Right lobe of liver (tissue), 6 donors: ENCODE results near the gene SSBP3. TPM values are rescaled to one million over a fixed set of nuclear protein-coding genes. Genes with fewer than 3 reads are reported as not detected.

ENCODE experiments used
- ATAC-seq, 4 donors: fragments of 200-7000 bp; cut with Tn5 transposase; one replicate each; pipeline ENCODE4 v1.9.1; 2020; ENCODE audit warnings: mild to moderate bottlenecking in 4 of 4, moderate library complexity in 4 of 4
- DNase-seq, 3 donors: peaks; one replicate each; pipeline ENCODE4 v3.0.0-alpha.2; 2020
- H3K27ac ChIP-seq, 3 donors: fragments of 200-600 bp; one replicate each; pipeline ENCODE4 v1.8.0; 2022
- H3K27me3 ChIP-seq, 2 donors: fragments of 200-600 bp; one replicate each; pipeline ENCODE4 v1.8.0; 2022
- H3K36me3 ChIP-seq, 4 donors: fragments of 200-600 bp; sonication (generic) in 1 of 4; one replicate each; pipeline versions ENCODE4 v1.5.1 to v1.8.0; 2017 to 2022; ENCODE audit warnings: control low read depth in 1 of 4
- H3K4me1 ChIP-seq, 4 donors: fragments of 200-600 bp; sonication (generic) in 1 of 4; one replicate each; pipeline versions ENCODE4 v1.5.1 to v1.8.0; 2017 to 2022; ENCODE audit warnings: control low read depth in 1 of 4
- H3K4me3 ChIP-seq, 3 donors: fragments of 200-600 bp; one replicate each; pipeline ENCODE4 v1.8.0; 2022
- H3K9me3 ChIP-seq, 4 donors: fragments of 200-600 bp; sonication (generic) in 1 of 4; one replicate each; pipeline versions ENCODE4 v1.5.1 to v1.8.0; 2017 to 2022; ENCODE audit warnings: control low read depth in 1 of 4
- CTCF ChIP-seq, 4 donors: fragments of 200-600 bp in 3 of 4; fragments of 450-650 bp in 1 of 4; IDR thresholded peaks; one replicate each; pipeline versions ENCODE4 v1.5.1 to v1.8.0; 2016 to 2022; ENCODE audit warnings: antibody characterized with exemption in 4 of 4, mild to moderate bottlenecking in 2 of 4
- POLR2A ChIP-seq: fragments of 450-650 bp; IDR thresholded peaks from one replicate; pipeline ENCODE4 v1.6.1; 2017; ENCODE audit warnings: antibody characterized with exemption, mild to moderate bottlenecking
- WGBS: methylation state at CpG from one replicate; pipeline ENCODE4 v1.1.6; 2018; ENCODE audit warnings: low coverage, low lambda C conversion rate; ENCODE audit not compliant: insufficient coverage; ENCODE audit errors: missing lambda C conversion rate; 5-methylcytosine and 5-hydroxymethylcytosine counted together
- intact Hi-C, 2 donors: fragments of 100-400 bp; cut with DNase I; formaldehyde crosslinking; loops; one replicate each; pipeline versions ENCODE4 v1.11.2 to v1.14.1; 2022
- total RNA-seq, 6 experiments: library from RNA; depleted of rRNA in 2 of 6; stranded (reverse); fragments of >200 nt in 2 of 6; fragmentation: NEBNext Ultra II Directional in 3 of 6; extraction: Animal tissue kit (Norgen Biotek cat#: 25700) in 3 of 6; gene quantifications; one replicate each; pipeline versions ENCODE4 v1.1.0 to v1.2.4, GENCODE V29; 2016 to 2023
- donor health status: DM: no; HTN: yes; CAD: no.
- donor health status: DM: no; HTN: no; CAD: no.
- donor health status: DM: no; HTN: no; CAD: no.
- donor health status: DM: no; HTN: yes; CAD: no.
- donor health status: DM: no; HTN: yes; CAD: no.

Gene SSBP3
- total RNA-seq, 6 experiments from 2014 or later = 19.4 to 34.1 (median 24.4) TPM

GRCh38 chr1:54325703-54326461 lies 80.3 kb downstream of the SSBP3 start:
- peaks cover 0 to 22% (median 10%) of the 10 kb centered on the region in 4 donors for H3K4me1 ChIP-seq
- no peaks in the 10 kb centered on the region for H3K9me3 ChIP-seq
- 91% methylated on average over 9 of the region's 20 CpGs for WGBS
- DNase-seq = no peak
- no peaks in the 10 kb centered on the region for H3K36me3 ChIP-seq
- H3K4me3 ChIP-seq = no peak overlapping the region
- H3K27me3 ChIP-seq = no peaks in the 10 kb centered on the region
- no peak overlapping the region for H3K27ac ChIP-seq
- TF ChIP-seq CTCF (IDR thresholded peaks at IDR 0.05) (no peak), POLR2A (no peak)
- intact Hi-C loops = no loop called here
- no peak for ATAC-seq

GRCh38 chr1:54325284-54325683 lies 80.9 kb downstream of the SSBP3 start:
- Histone ChIP-seq H3K27ac (peak overlapping the region in 1 of 3 donors; percentile 38), H3K9me3 (no peaks in the 10 kb centered on the region), H3K36me3 (no peaks in the 10 kb centered on the region), H3K27me3 (no peaks in the 10 kb centered on the region), H3K4me3 (no peak overlapping the region), H3K4me1 (peaks cover 0 to 22% (median 10%) of the 10 kb centered on the region in 4 donors)
- ATAC-seq (no peak), DNase-seq (no peak)
- intact Hi-C loops = no loop called here
- TF ChIP-seq CTCF (IDR thresholded peaks at IDR 0.05) (no peak), POLR2A (no peak)
- WGBS = 94% methylated on average over 2 of the region's 2 CpGs

GRCh38 chr1:54324251-54325140 lies 81.7 kb downstream of the SSBP3 start:
- Histone ChIP-seq H3K36me3 (no peaks in the 10 kb centered on the region), H3K4me1 (peaks cover 0 to 24% (median 9%) of the 10 kb centered on the region in 4 donors), H3K27me3 (no peaks in the 10 kb centered on the region), H3K9me3 (no peaks in the 10 kb centered on the region), H3K27ac (peak overlapping the region in 1 of 3 donors; percentile 38), H3K4me3 (no peak overlapping the region)
- 71% methylated on average over 12 of the region's 19 CpGs for WGBS
- TF ChIP-seq CTCF (IDR thresholded peaks at IDR 0.05) = no peak
- DNase-seq (no peak), ATAC-seq (no peak)
- intact Hi-C loops = no loop called here

- no peaks in the 10 kb centered on the region for H3K9me3 ChIP-seq
- H3K27me3 ChIP-seq = no peaks in the 10 kb centered on the region
- TF ChIP-seq CTCF (IDR thresholded peaks at IDR 0.05) (no peak), POLR2A (no peak)
- H3K27ac ChIP-seq = no peak overlapping the region
- H3K4me1 ChIP-seq = peaks cover 0 to 19% (median 7%) of the 10 kb centered on the region in 4 donors
- H3K4me3 ChIP-seq = no peak overlapping the region
- H3K36me3 ChIP-seq = no peaks in the 10 kb centered on the region
- intact Hi-C loops = no loop called here
- DNase-seq (no peak), ATAC-seq (no peak)
- 81% methylated on average over 5 of the region's 6 CpGs for WGBS
Observed at GRCh38 chr1:54323921-54324250, 82.3 kb downstream of the SSBP3 start.
